ENCODE measurements around the gene CD44. TPM values are rescaled to one million over a fixed set of nuclear protein-coding genes. Genes with fewer than 3 reads are reported as not detected.

Gene CD44
- total RNA-seq, 1 donor from 2014 or later: 14.0 TPM

DNA sequence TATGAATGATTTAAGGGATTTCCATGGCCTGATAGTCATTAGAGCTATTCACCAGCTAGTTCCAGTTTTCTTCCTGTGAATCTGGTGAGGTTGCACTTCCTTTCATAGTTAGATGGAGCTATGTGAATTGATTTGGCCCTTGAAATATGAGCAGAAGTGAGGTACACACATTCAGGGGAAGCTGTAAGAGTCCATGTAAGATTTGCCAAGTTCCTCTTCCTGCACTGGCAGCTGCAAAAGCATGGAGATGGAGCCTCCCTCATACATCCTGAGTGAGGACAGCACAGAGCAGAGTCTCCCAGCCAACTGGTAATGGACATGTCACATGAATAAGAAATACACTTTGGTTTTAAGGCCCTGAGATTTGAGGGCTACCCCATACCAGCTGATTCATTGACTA lies 111.7 kb downstream of the CD44 start:
- Histone ChIP-seq H3K27me3 (ENCODE audit: low read depth) (no peaks in the 10 kb centered on the region), H3K27ac (replicated peaks) (no peak overlapping the region), H3K9me3 (replicated peaks) (no peaks in the 10 kb centered on the region), H3K36me3 (no peaks in the 10 kb centered on the region), H3K4me3 (no peak overlapping the region), H3K4me1 (peaks cover 11% of the 10 kb centered on the region)
- intact Hi-C loops (cut with micrococcal nuclease): no loop called here
- TF ChIP-seq CTCF (IDR thresholded peaks at IDR 0.05; ENCODE audit: borderline replicate concordance): no peak
- no peak for DNase-seq

- intact Hi-C loops (cut with micrococcal nuclease): no loop called here
- no peak overlapping the region for H3K27ac ChIP-seq (replicated peaks)
- TF ChIP-seq CTCF (IDR thresholded peaks at IDR 0.05; ENCODE audit: borderline replicate concordance): no peak
- no peaks in the 10 kb centered on the region for H3K9me3 ChIP-seq (replicated peaks)
- no peaks in the 10 kb centered on the region for H3K27me3 ChIP-seq (ENCODE audit: low read depth)
- H3K4me1 ChIP-seq: peaks cover 6% of the 10 kb centered on the region
- no peak for DNase-seq
- H3K4me3 ChIP-seq: no peak overlapping the region
- H3K36me3 ChIP-seq: no peaks in the 10 kb centered on the region
These were observed 114.3 kb downstream of the CD44 start for GRCh38 chr11:35253237-35253636.

DNA sequence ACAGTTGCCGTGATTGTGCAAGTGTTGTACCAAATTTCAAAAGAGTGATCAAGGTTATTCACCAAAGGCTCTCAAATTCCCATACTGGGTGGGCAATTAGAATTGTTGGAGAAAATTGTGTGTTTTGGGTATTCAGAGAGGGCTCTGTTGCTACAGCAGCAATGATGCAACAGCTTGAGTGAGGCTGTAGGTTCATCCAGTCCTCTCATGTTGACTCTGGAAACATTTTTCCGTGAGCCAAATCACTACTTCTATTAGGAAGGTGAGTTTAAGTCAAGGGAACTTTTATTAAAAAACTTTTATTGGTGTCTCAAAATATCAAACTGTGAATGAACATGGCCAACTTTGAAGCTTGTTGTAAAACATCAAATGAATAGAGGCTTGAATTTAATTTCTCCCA lies 116.5 kb downstream of the CD44 start:
- DNase-seq: no peak
- no peak for TF ChIP-seq CTCF (IDR thresholded peaks at IDR 0.05; ENCODE audit: borderline replicate concordance)
- H3K4me3 ChIP-seq: no peak overlapping the region
- intact Hi-C loops (cut with micrococcal nuclease): no loop called here
- H3K36me3 ChIP-seq: no peaks in the 10 kb centered on the region
- no peaks in the 10 kb centered on the region for H3K9me3 ChIP-seq (replicated peaks)
- H3K27ac ChIP-seq (replicated peaks): no peak overlapping the region
- no peaks in the 10 kb centered on the region for H3K27me3 ChIP-seq (ENCODE audit: low read depth)
- peaks cover 6% of the 10 kb centered on the region for H3K4me1 ChIP-seq

- no peaks in the 10 kb centered on the region for H3K9me3 ChIP-seq (replicated peaks)
- no peak overlapping the region for H3K27ac ChIP-seq (replicated peaks)
- peaks cover 6% of the 10 kb centered on the region for H3K4me1 ChIP-seq
- TF ChIP-seq CTCF (IDR thresholded peaks at IDR 0.05; ENCODE audit: borderline replicate concordance): no peak
- no peaks in the 10 kb centered on the region for H3K27me3 ChIP-seq (ENCODE audit: low read depth)
- H3K36me3 ChIP-seq: no peaks in the 10 kb centered on the region
- DNase-seq: no peak
- H3K4me3 ChIP-seq: no peak overlapping the region
- intact Hi-C loops (cut with micrococcal nuclease): no loop called here
These were observed 117.3 kb downstream of the CD44 start for GRCh38 chr11:35256296-35256695.

DNA sequence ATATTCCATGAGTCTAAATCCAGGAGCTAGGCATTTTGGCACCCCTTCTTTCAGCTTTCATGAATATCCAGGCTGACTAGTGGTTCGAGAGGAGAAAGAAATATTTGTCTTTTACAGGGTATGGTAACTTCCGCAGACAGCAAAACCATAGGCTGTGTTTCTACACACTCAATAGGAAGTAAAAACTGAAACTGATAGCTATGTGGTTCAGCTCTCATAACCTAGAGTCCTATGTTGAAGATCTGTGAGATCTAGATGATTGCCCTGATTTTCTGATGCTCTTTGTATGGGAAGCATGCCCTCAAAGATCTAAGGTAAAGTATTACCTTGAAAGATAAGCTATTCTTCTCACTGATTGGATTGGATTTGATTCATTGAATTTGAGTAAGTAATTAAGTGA lies 118.3 kb downstream of the CD44 start:
- Histone ChIP-seq H3K4me1 (peaks cover 6% of the 10 kb centered on the region), H3K4me3 (no peak overlapping the region), H3K27me3 (ENCODE audit: low read depth) (no peaks in the 10 kb centered on the region), H3K27ac (replicated peaks) (no peak overlapping the region), H3K9me3 (replicated peaks) (no peaks in the 10 kb centered on the region), H3K36me3 (no peaks in the 10 kb centered on the region)
- no peak for TF ChIP-seq CTCF (IDR thresholded peaks at IDR 0.05; ENCODE audit: borderline replicate concordance)
- intact Hi-C loops (cut with micrococcal nuclease): no loop called here
- DNase-seq: no peak

- intact Hi-C loops (cut with micrococcal nuclease): no loop called here
These were observed 120.6 kb downstream of the CD44 start for GRCh38 chr11:35259529-35259928.

More at GRCh38 chr11:35259529-35259928, 120.6 kb downstream of the CD44 start:
- DNase-seq: no peak
- no peak overlapping the region for H3K27ac ChIP-seq (replicated peaks)
- TF ChIP-seq CTCF (IDR thresholded peaks at IDR 0.05; ENCODE audit: borderline replicate concordance): no peak
- peaks cover 6% of the 10 kb centered on the region for H3K4me1 ChIP-seq
- H3K9me3 ChIP-seq (replicated peaks): no peaks in the 10 kb centered on the region
- H3K27me3 ChIP-seq (ENCODE audit: low read depth): no peaks in the 10 kb centered on the region
- no peaks in the 10 kb centered on the region for H3K36me3 ChIP-seq
- H3K4me3 ChIP-seq: no peak overlapping the region
